ENCODE measurements around the gene G6PC3.
"Not testable (repeated sequence)": the region's sequence is repeated elsewhere in the genome, so short reads cannot be mapped to it uniquely, and the experiment has no call there.

The G6PC3 gene

GRCh38 chr17:44084131-44084538 lies 13.6 kb downstream of the G6PC3 start:
- no peak for DNase-seq

DNA sequence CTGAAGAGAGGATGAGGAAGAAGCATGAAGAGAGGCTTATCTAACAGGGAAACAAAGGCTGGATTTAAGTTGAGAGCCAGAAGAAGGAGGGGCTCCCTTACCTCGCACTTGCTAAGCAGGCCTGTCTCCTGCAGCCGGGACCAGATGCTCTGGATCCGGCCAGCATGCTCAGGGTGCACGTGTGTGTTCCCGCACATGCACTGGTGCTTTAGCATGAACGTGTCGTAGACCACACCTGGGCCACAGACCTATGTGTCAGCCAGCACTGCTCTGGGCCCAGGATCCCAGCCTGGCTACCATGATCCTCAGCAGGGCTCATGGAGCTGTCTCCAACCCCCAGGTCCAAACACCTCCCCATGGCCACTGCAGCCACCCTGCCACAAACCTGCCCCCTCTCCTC lies 14.4 kb downstream of the G6PC3 start:
- no peak for DNase-seq

- DNase-seq, result no peak
Measured at GRCh38 chr17:44085908-44086307, 15.4 kb downstream of the G6PC3 start.

GRCh38 chr17:44086364-44087311 lies 16.1 kb downstream of the G6PC3 start:
- no peak for DNase-seq

DNA sequence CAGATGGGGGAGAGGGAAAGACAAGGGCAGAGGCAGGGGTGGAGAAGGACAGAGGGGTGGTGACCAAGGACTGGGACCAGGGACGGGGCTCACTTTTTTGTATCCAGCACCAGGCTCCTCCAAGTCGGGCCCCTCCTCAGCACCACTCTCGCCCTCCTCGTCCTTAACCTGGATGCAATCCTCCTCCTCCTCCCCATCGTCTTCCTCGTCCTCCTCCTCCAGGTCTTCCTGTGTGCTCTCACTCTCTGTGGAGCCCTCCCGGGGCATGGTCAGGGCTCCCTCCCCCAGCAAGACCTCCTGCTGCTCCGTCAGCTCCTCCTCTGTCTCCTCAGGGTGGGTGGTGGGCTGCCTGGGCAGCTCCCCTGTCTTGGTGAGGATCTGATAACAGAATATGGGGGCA lies 16.8 kb downstream of the G6PC3 start:
- DNase-seq, result no peak

DNA sequence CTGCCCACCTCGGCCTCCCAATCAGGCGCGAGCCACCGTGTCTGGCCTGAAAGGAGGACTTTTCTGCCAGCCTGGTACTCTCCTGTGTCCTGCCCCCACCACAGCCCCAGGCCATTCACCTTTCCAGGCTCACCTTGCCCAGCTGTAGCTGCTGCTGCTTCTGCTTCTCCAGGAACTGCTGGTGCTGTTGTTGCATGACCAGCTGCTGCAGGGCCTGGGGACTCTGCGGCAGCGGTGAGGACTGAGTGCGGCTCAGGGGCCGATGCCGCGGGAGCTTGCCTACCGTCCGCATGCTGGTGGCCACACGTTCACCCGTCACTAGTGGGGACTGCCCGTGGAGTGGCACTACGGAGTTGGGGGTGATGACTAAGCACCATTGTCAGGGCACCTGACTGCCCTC lies 17.7 kb downstream of the G6PC3 start:
- DNase-seq, result no peak

GRCh38 chr17:44091200-44091997 lies 20.9 kb downstream of the G6PC3 start:
- DNase-seq, result no peak

DNA sequence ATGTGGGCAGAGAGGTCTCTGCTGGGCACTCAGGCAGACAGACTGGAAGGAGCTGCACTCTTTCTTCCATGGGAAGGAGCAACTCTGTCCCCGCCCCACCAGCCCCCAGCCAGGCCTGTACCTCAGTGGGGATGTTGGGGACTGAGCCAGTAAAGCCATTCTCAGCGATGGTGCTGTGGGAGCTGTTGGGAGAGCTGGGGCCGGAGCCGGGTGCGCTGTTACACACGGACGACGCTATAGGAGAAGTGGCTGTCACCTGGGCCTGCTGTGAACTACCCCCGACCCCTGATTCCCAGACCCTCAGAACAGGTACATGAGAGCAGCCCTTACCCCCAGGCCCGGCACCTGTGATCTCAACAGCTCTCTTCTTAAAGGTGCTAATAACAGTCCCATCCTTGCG lies 21.5 kb downstream of the G6PC3 start:
- DNase-seq, result no peak

DNA sequence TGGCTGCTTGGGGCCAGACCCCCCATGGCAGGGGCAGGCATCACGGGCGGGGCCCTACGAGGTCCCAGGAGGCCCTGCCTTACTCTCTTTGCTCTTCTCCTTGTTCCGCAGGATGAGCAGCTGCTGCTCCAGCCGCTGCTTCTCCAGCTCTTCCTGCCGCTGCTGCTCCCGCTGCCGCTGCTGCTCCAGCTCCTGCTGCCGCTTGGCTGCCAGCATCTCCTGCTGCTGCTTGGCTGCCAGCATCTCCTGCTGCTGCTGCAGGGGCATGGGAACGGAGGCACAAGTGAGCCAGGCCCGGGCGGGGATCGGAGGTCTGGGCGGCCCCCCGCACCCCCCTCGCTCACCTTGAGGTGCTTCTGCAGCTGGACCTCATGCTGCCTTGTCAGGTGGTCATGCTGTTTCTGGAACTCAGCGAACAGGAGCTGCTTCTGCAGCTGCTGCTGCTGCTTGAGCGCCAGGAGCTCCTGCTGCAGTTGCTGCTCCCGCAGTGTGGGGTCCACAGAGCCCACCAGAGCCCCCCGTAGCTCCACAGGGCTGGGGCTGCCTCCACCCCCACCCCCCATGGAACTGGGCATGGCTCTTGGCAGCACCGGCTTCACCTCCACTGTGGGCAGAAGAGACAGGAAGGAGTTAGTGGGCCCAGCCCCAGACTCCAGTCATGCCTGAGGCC lies 22.8 kb downstream of the G6PC3 start:
- no peak for DNase-seq

DNA sequence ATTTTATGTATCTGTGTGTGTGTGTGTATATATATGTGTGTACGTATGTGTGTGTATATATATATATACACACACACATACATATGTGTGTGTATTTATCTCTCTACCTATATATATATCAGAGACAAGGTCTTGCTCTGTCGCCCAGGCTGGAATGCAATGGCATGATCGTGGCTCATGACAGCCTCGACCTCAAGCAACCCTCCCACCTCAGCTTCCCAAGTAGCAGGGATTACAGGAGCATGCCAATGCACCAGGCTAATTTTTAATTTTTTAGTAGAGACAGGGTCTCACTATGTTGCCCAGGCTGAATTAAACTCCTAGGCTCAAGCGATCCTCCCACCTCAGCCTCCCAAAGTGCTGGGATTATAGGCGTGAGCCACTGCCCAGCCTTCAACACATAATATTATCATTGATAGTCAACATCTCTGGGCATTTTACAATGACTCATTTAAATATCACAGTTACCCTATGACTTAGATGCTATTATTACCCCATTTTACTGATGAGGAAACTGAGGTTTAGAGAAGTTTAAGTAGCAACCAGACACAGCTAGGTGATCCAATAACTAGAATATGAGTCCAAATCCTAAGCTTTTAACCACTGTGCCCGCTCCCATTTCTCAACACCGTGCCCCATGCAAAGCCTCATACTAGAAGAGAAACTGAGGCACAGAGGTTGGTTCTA lies 24.3 kb downstream of the G6PC3 start:
- no peak for DNase-seq

DNA sequence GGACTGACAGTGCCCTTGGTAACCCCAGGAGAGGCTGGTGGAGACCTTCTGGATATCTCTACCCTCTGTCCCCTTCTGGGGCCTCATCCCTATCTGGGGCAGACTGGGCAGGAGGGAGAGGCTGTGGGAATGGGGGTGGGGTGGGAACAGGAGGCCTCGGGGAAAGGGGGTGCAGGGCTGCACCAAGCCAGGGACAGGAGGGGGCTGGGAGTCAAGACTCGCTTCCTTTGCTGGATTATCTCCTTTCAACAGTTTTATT lies 24.8 kb downstream of the G6PC3 start:
- DNase-seq, result no peak

- DNase-seq, result no peak
Measured at GRCh38 chr17:44095647-44096496, 25.3 kb downstream of the G6PC3 start.

GRCh38 chr17:44097110-44097958 lies 26.8 kb downstream of the G6PC3 start:
- DNase-seq, result no peak

DNA sequence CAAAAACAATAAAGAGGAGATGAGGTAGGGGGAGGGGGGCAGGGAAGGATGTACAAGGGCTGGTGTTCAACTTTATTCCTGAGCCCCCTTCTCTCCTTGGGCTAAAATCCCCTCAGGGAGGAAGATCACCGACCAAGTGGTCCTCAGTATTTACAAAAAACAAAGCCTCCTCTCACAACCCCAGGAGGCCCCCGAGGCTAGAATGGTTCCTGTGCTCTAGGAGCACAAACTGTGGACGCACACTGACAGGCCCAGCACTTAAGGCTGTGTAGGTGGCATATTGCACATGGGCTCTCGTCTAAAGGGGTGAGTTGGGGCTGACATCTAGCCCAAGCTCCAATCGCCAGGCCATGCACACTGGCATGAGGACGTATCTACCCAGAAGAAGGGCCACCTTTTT lies 31.3 kb downstream of the G6PC3 start:
- DNase-seq, result not testable (repeated sequence)

DNA sequence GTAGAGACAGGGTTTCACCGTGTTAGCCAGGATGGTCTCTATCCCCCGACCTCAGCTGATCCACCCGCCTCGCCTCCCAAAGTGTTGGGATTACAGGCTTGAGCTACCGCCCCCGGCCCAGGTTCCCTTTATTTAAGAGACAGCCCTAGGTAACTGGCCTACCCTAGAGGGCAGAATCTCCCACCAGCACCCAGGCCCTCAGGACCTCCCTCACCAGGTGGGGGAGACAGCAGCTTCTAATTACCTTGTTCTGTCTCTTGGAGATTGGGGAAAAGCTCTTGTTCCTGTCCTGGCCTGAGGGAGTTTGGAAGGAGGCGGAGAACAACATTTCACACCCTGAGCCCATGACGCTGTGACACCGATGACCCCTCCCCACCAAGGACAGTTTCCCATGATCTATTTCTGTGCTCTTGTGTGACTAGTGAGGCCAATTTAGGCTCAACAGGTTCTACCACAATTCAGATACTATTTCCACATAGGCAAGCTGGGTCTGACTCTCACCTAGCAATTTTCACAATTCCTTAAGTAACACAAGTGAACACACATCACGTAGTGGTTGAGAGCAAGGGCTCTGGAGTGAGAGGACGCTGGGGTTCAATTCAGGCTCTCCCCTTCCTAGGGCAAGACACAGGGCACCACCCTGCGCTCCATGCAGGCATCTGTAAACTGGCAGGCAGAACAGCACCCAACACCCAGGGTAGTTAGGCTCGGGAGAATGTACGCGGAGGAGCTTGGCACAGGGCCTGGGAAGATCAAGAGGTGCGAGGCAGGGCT lies 32.5 kb downstream of the G6PC3 start:
- no peak for DNase-seq

DNA sequence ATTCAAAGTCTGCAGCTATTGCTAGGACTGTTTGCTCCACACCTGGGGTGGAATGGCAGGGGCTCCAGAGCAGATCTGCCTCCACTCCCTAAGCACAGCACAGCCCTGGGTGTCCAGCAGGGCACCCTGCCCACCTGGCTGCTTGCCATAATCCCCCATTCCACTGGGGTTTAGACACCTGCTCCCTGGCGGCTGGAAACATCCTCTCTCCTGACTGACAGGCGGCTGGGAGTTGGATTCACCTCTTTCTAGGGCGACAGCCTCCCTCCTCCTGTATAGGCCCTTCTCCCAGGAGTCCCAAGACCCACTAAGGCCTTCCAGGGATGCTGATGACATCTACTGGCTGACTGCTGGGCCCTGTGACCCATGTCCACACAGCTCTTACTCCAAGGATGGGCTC lies 34.9 kb downstream of the G6PC3 start:
- no peak for DNase-seq

DNA sequence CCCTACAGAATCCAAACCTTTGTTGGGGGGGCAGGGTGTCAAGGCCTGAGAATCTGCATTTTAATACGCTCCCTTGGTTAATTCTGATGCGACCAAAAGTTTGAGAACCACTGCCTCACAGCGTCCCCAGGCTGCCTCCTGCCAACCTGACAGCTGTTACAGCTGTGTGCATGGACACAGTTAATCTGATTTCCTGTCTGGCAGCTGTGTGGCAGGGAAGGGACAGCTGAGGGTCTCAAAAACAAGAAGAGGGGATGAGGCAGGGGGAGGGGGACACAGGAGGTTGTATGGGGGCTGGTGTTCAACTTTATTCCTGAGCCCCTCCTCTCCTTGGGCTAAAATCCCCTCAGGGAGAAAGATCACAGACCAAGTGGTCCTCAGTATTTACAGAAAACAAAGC lies 35.4 kb downstream of the G6PC3 start:
- DNase-seq, result no peak

- no peak for DNase-seq
Measured at GRCh38 chr17:44106801-44107200, 36.3 kb downstream of the G6PC3 start.

- no peak for DNase-seq
Measured at GRCh38 chr17:44108440-44109311, 38.1 kb downstream of the G6PC3 start.

All from T-helper 9 cell (primary cell).